Measurements from ENCODE around the gene SIDT2. TPM values are rescaled to one million over a fixed set of nuclear protein-coding genes. Genes with fewer than 3 reads are reported as not detected.
A peak's percentile ranks its signal among the peaks of the same experiment; 100 is the strongest.

Gene SIDT2
- total and polyA plus RNA-seq, 2 of the 13 experiments (the other 11 are each of a cell fraction or from before 2014, with no cell fraction given), result 11.5 to 28.0 TPM

- peak; percentile 58 for TF ChIP-seq ZNF883 (CRISPR knock-in tag; IDR thresholded peaks at IDR 0.05; ENCODE audit: not compliant biosample characterization)
- TF ChIP-seq, protein P1, sequence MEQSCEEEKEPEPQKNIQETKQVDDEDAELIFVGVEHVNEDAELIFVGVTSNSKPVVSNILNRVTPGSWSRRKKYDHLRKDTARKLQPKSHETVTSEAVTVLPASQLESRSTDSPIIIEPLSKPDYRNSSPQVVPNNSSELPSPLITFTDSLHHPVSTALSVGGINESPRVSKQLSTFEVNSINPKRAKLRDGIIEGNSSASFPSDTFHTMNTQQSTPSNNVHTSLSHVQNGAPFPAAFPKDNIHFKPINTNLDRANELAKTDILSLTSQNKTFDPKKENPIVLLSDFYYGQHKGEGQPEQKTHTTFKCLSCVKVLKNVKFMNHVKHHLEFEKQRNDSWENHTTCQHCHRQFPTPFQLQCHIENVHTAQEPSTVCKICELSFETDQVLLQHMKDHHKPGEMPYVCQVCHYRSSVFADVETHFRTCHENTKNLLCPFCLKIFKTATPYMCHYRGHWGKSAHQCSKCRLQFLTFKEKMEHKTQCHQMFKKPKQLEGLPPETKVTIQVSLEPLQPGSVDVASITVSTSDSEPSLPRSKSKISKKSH (CRISPR knock-in tag; IDR thresholded peaks at IDR 0.05; ENCODE audit: borderline replicate concordance), result no peak
- no peak for TF ChIP-seq ATF3 (CRISPR knock-in tag; IDR thresholded peaks at IDR 0.05)
- no peak for TF ChIP-seq ZNF570 (CRISPR knock-in tag; IDR thresholded peaks at IDR 0.05; ENCODE audit: borderline replicate concordance)
- TF ChIP-seq HDAC2 (CRISPR knock-in tag; IDR thresholded peaks at IDR 0.05), result no peak
- no peak for TF ChIP-seq RCOR2 (CRISPR knock-in tag; IDR thresholded peaks at IDR 0.05)
- TF ChIP-seq ZNF225 (CRISPR knock-in tag; IDR thresholded peaks at IDR 0.05), result peak; percentile 68; the same call in 1 of the 2 replicates
- peak; percentile 34; the same call in 1 of the 2 replicates for TF ChIP-seq ZFY (CRISPR knock-in tag; IDR thresholded peaks at IDR 0.05)
- TF ChIP-seq MTF2 (CRISPR knock-in tag; IDR thresholded peaks at IDR 0.05; ENCODE audit: borderline replicate concordance), result no peak
- TF ChIP-seq ZNF282 (IDR thresholded peaks at IDR 0.05; ENCODE audit: partially characterized antibody), result no peak
- TF ChIP-seq NFE2L1 (CRISPR knock-in tag; IDR thresholded peaks at IDR 0.05; ENCODE audit: borderline replicate concordance), result peak; percentile 39; the same call in 1 of the 2 replicates
- no peak for TF ChIP-seq MAFF (IDR thresholded peaks at IDR 0.05; ENCODE audit: low read depth, low read length)
- TF ChIP-seq TBP (CRISPR knock-in tag; IDR thresholded peaks at IDR 0.05), result no peak
- TF ChIP-seq ISL2 (CRISPR knock-in tag; IDR thresholded peaks at IDR 0.05), result no peak
- TF ChIP-seq KMT2B (CRISPR knock-in tag; IDR thresholded peaks at IDR 0.05), result peak; percentile 10; the same call in 1 of the 2 replicates
- peak; percentile 64; the same call in 1 of the 2 replicates for TF ChIP-seq ZNF558 (CRISPR knock-in tag; IDR thresholded peaks at IDR 0.05; ENCODE audit: borderline replicate concordance)
These were observed 781 bp downstream of the SIDT2 start (continued) for GRCh38 chr11:117179048-117179999.

All from HepG2 (cell line).